ENCODE measurements around the gene CHRDL1. TPM values are rescaled to one million over a fixed set of nuclear protein-coding genes. Genes with fewer than 3 reads are reported as not detected.
"Not testable (repeated sequence)": the region's sequence is repeated elsewhere in the genome, so short reads cannot be mapped to it uniquely, and the experiment has no call there.

Gene CHRDL1, protein sequence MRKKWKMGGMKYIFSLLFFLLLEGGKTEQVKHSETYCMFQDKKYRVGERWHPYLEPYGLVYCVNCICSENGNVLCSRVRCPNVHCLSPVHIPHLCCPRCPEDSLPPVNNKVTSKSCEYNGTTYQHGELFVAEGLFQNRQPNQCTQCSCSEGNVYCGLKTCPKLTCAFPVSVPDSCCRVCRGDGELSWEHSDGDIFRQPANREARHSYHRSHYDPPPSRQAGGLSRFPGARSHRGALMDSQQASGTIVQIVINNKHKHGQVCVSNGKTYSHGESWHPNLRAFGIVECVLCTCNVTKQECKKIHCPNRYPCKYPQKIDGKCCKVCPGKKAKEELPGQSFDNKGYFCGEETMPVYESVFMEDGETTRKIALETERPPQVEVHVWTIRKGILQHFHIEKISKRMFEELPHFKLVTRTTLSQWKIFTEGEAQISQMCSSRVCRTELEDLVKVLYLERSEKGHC
- 2.2 and 2.7 TPM in 2 replicates for total RNA-seq (2014; rRNA removed; shearing (Covaris generic))

DNA sequence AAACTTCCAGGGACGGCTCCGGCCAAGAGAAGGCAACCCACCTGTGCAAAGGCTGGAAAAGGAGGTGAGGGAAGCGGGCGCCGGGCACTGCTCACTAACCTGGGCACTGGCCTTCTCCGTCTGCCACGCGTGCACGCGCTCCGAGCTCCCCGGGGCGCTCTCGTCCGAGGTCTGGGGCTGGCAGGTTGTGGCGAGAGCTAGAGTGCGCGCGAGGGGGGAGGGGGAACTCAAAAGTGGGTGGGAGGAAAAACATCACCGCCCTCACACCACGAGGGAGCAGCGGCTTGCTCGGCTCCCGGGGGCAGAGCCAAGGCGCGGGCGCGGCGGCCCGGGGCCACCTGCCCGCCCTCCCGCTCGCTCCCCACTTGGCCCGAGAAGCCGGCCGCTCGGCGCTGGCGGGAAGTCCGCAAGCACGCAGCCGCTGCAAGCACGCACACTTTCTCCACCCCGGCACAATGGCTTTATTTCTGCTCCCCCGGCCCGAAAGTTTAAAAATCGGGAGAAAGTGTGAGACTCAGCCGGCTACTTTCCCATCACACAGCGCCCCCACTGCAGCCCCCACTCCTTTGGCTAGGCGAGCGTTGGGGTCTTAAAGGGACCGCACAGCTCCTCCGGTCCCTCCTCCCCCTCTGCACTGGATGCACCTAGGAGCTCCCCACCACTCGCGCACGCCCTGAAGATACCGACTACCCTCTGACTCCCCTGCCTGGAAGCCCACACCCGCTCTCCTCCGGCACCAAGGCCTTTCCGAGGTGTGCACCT is at the start of gene CHRDL1:
CHRDL1 (minus strand) TSS at position 173 of the 762 bp plus-strand sequence. CDS start 3,636 bp downstream, outside the sequence.
- Histone ChIP-seq H3K9me3 (replicated peaks) (no peaks in the 10 kb centered on the region), H3K4me3 (peak within 1 kb of the TSS; percentile 46), H3K4me1 (no peaks in the 10 kb centered on the region), H3K36me3 (no peaks in the 10 kb centered on the region), H3K27ac (no peak within 1 kb of the TSS), H3K27me3 (no peaks in the 10 kb centered on the region)
- DNase-seq = peak in 1 of 2 experiments; percentile 11

DNA sequence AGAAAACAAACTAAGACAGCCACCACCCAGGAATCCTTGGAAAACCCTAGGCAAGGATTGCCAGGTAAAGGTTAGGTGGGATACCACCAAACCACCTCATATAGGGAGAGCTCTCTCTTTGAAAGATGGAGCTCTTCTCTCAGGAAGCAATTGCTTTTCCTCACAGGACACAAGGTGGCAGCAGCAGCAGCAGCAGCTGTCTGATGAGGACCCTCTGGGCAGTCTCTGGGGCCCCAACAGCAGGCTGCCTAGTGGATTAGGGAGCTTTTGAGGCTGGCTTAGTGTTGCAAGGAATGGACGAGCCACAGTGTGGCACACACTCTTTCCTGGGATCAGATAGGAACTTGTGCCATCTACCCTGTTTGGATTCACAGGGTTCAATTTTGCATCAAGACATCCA is 41.4 kb upstream of the CHRDL1 start:
- H3K4me1 ChIP-seq = 0 out of 2 replicates have a peak, but pooled peaks cover 3% of the 10 kb centered on the region
- H3K27me3 ChIP-seq = no peaks in the 10 kb centered on the region
- no peak overlapping the region for H3K27ac ChIP-seq
- peak; percentile 67 to 82 for DNase-seq
- H3K36me3 ChIP-seq = no peaks in the 10 kb centered on the region
- no peaks in the 10 kb centered on the region for H3K9me3 ChIP-seq (replicated peaks)
- H3K4me3 ChIP-seq = no peak overlapping the region

DNA sequence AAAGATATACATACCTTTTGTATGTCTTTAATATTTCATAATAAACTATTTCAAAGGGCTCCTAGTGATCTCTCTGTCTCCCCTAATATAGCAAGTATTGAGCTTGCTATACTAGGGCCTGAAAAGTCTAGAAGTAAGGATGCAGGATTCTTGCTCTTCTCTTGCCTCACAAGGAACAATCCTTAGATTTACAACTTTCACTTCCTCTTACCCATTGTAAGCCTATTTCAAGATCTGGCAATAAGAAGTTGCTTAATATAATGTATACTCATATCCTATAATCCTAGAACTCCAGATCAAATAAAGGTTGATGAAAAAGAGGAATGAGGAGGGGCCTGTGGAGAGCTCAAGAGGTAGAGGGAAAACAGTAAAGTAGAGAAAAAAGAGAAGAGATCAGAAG is 40.8 kb upstream of the CHRDL1 start:
- H3K4me3 ChIP-seq = no peak overlapping the region
- no peaks in the 10 kb centered on the region for H3K9me3 ChIP-seq (replicated peaks)
- H3K4me1 ChIP-seq = 0 out of 2 replicates have a peak, but pooled peaks cover 3% of the 10 kb centered on the region
- H3K36me3 ChIP-seq = no peaks in the 10 kb centered on the region
- H3K27ac ChIP-seq = no peak overlapping the region
- no peak for DNase-seq
- H3K27me3 ChIP-seq = no peaks in the 10 kb centered on the region

DNA sequence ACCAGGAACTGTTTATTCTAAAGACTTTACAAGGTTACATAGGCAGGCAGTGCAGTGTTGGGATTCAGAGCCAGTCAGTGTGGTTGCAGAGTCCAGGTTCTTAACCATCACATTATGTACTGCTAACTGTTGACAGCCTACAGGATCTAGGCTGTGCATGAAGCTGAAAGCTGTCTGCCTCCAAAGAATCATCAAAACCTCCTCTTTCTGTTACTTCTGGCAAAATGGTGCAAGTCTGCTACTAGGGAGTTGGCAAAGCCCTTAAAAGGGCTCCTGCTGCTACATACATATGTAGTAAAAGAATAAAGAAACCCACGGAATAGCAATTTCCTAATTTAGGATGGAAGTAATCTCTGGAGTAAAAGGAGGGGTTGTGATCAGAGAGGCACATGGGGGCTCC is 40.4 kb upstream of the CHRDL1 start:
- DNase-seq = no peak
- no peaks in the 10 kb centered on the region for H3K27me3 ChIP-seq
- 0 out of 2 replicates have a peak, but pooled peaks cover 3% of the 10 kb centered on the region for H3K4me1 ChIP-seq
- no peak overlapping the region for H3K4me3 ChIP-seq
- no peaks in the 10 kb centered on the region for H3K36me3 ChIP-seq
- no peaks in the 10 kb centered on the region for H3K9me3 ChIP-seq (replicated peaks)
- H3K27ac ChIP-seq = no peak overlapping the region

DNA sequence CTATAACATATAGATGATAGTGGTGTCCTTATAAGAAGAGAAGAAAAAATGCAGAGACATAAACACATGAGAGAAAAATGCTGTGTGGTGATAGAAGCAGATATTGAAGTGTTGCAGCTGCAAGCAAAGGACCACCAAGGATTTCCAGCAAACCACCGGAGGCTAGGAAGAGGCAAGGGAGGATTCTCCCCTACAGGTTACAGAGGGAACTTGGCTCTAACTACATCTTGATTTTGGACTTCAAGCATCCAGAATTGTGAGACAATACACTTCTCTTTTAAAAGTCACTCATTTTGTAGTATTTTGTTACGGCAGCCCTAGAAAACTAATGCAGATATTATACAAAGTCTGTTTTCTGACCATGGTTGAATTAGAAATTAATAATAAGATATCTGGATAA is 30.4 kb upstream of the CHRDL1 start:
- H3K9me3 ChIP-seq (replicated peaks) = no peaks in the 10 kb centered on the region
- no peak for DNase-seq
- H3K4me1 ChIP-seq = no peaks in the 10 kb centered on the region
- H3K27me3 ChIP-seq = no peaks in the 10 kb centered on the region
- H3K4me3 ChIP-seq = no peak overlapping the region
- no peaks in the 10 kb centered on the region for H3K36me3 ChIP-seq
- no peak overlapping the region for H3K27ac ChIP-seq

DNA sequence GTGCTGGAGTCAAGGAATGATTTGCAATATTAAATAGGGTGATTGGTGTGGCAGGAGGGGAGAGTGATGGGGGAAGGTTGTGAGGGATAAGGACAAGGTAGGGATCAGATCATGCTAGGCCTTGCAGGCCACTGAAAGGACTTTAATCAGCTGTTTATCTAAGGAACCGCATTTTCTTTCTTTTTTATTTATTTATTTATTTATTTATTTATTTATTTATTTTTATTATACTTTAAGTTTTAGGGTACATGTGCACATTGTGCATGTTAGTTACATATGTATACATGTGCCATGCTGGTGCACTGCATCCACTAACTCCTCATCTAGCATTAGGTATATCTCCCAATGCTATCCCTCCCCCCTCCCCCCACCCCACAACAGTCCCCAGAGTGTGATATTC is 20.9 kb upstream of the CHRDL1 start:
- H3K9me3 ChIP-seq (replicated peaks); H3K36me3 ChIP-seq; H3K4me1 ChIP-seq; H3K27me3 ChIP-seq; H3K4me3 ChIP-seq; DNase-seq; H3K27ac ChIP-seq: not testable (repeated sequence)

DNA sequence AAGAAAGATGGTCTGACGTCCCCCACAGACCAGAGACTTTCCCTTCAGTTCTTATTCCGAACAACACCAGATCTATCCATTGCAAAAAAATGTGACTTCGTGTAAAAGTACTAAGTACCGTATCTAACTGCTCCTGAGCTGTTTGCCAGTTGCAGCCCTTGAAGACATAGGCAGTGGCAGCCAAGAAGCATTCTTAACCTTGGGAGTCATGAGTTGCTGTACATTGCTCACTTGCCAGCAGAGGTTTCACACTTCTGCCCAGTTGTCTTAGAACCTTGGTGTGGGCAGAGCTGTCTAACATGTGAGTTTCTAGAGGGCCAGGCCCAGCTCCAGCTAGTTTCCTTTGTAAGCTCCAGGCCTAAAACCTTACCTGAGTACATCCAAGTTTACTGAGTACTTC is 10.5 kb upstream of the CHRDL1 start:
- Histone ChIP-seq H3K4me1 (peaks cover 2% of the 10 kb centered on the region; the same call in 1 of the 2 replicates), H3K27me3 (no peaks in the 10 kb centered on the region), H3K9me3 (replicated peaks) (no peaks in the 10 kb centered on the region), H3K36me3 (no peaks in the 10 kb centered on the region), H3K27ac (no peak overlapping the region), H3K4me3 (no peak overlapping the region)
- no peak for DNase-seq

DNA sequence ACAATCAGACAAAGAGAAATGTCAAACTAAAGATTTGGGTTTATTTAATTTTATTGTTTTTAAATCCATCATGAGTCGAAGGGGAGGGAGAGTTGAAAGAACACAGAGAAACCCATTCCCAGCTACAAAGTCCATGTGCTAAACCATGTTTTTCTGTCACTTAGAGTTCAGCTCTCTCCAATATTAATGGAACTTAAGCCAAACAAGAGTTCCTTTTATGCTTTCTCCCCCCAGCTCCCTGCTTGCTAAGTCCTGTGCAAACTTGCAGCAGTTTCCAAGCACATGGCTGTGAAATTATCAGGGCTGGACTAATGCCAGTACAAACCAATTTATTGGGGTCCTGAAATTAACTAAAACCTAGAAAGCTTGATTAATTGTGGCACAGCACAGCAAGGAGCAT is 9.7 kb upstream of the CHRDL1 start:
- Histone ChIP-seq H3K27ac (no peak overlapping the region), H3K4me1 (no peaks in the 10 kb centered on the region), H3K27me3 (no peaks in the 10 kb centered on the region), H3K4me3 (no peak overlapping the region), H3K36me3 (no peaks in the 10 kb centered on the region), H3K9me3 (replicated peaks) (no peaks in the 10 kb centered on the region)
- peak in 1 of 2 experiments; percentile 33 for DNase-seq

DNA sequence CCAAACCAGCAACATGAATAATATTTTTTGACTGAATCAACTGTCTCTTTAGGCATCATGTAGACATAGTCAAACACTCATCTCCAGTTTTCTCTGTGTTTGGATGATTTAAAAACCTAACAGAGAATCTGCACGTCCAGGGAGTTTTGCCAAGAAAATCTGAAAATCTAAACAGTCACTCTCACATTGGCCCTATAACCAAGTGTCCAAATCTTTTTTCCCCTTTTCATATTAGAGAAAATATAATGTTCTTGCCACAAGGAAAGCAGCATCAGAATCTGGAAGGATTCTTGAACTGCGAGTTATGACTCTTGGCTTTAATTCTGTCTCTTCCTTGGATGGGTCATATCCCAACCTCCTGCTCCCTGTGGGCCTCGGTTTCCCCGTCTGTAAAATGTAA is 8.8 kb upstream of the CHRDL1 start:
- Histone ChIP-seq H3K4me3 (no peak overlapping the region), H3K27ac (no peak overlapping the region), H3K9me3 (replicated peaks) (no peaks in the 10 kb centered on the region), H3K36me3 (no peaks in the 10 kb centered on the region), H3K4me1 (no peaks in the 10 kb centered on the region), H3K27me3 (no peaks in the 10 kb centered on the region)
- DNase-seq = no peak

DNA sequence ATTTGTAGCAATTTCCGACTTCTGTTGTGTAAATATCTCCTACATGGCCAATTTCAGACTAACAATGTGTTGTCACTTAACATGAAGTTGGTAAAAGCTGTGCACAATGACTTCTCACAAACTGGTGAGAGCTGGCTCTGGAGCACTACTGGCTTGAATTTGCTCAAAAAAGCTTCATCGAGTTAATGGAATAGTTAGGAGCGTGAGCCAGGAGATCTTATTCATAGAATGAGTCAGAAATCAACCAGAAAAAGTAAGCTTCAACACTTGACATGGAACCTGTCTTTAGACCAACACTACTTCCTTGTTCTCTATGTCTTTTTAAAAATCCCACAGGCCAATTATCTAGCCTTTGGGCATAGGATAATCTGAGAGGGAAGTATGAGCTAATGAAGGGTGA is 7.9 kb upstream of the CHRDL1 start:
- Histone ChIP-seq H3K9me3 (replicated peaks) (no peaks in the 10 kb centered on the region), H3K4me3 (no peak overlapping the region), H3K4me1 (no peaks in the 10 kb centered on the region), H3K36me3 (no peaks in the 10 kb centered on the region), H3K27me3 (no peaks in the 10 kb centered on the region), H3K27ac (no peak overlapping the region)
- DNase-seq = no peak

DNA sequence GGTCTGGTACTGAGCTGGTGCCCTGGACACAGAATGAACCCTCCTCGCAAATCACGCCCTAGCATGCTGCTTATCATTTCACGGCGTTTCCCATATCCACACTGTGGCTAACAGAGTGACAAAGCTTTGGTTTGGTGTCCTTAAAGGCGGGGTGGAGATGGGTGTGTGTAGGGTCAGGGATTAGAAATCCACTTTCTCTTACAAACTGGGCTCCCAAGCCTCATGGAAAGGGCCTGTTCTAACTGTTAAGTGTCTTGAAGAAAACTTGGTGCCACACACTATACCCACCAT is 735 bp upstream of the CHRDL1 start:
- Histone ChIP-seq H3K4me3 (peak overlapping the region; percentile 46), H3K4me1 (no peaks in the 10 kb centered on the region), H3K9me3 (replicated peaks) (no peaks in the 10 kb centered on the region), H3K36me3 (no peaks in the 10 kb centered on the region), H3K27ac (no peak overlapping the region), H3K27me3 (no peaks in the 10 kb centered on the region)
- no peak for DNase-seq

DNA sequence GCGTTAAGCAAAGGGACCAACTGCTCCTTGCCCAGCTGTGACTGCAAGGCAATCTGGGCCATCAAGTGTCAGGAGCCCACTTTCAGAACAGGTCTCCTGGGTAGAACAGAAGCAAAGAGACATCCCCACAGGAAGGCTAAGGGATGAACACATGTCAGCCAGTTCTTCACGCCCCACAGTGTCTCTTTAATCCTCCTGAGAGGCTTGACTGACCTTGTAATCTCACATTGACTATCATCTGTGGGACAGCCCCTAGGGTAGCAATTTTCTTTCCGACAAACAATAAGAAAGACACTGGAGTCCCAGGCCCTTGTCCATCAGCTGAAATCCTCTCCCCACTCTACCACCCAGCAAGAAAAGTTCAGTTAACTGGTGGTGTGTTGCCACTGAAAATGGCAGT is 1.0 kb downstream of the CHRDL1 start:
- H3K27me3 ChIP-seq = no peaks in the 10 kb centered on the region
- no peak for DNase-seq
- H3K9me3 ChIP-seq (replicated peaks) = no peaks in the 10 kb centered on the region
- H3K4me3 ChIP-seq = no peak overlapping the region
- no peaks in the 10 kb centered on the region for H3K4me1 ChIP-seq
- H3K36me3 ChIP-seq = no peaks in the 10 kb centered on the region
- H3K27ac ChIP-seq = no peak overlapping the region

DNA sequence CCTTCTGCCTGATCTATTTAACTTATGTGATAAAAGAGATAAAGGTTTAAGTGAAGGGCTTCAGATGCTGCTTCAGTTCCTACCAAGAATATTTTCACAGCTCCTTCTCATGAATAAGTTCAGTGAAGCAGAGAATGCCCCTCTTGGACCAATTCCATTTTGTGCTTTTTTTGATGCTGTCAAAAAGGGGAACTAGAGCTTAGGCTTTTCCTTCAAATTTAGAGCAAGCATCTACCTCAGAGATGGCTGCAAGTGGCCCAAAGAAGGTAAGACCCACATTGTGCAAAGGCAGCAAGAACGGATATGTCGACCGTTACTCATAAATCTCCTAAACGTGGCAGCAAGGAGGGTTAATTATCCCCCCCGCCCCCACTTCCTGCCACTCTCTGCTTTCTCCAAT is 4.5 kb downstream of the CHRDL1 start:
- no peak overlapping the region for H3K4me3 ChIP-seq
- no peaks in the 10 kb centered on the region for H3K4me1 ChIP-seq
- DNase-seq = no peak

DNA sequence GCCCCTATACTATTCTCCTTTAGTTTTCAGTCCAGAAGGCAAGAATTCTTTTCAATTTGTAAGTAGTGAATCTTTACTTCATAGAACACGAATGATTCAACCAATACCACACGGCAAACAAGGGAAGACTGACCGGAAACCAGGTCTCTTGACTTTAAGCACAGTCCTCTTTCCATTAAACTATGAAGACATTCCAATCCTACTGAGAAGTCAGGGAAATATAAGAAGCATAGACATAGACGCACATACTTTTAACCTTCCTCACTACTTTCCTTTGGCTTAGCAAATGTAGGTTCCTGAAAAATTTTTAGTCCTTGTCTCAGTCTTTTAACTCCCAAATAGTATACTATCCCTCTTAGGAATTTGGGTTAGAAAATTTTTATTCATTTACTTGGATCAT is 9.1 kb downstream of the CHRDL1 start:
- H3K9me3 ChIP-seq (replicated peaks) = no peaks in the 10 kb centered on the region
- no peaks in the 10 kb centered on the region for H3K27me3 ChIP-seq
- no peak overlapping the region for H3K4me3 ChIP-seq
- no peaks in the 10 kb centered on the region for H3K4me1 ChIP-seq
- H3K36me3 ChIP-seq = no peaks in the 10 kb centered on the region
- no peak overlapping the region for H3K27ac ChIP-seq
- no peak for DNase-seq

More for the DNA sequence above, 4.5 kb downstream of the CHRDL1 start:
- Histone ChIP-seq H3K36me3 (no peaks in the 10 kb centered on the region), H3K27ac (no peak overlapping the region), H3K9me3 (replicated peaks) (no peaks in the 10 kb centered on the region), H3K27me3 (no peaks in the 10 kb centered on the region)

DNA sequence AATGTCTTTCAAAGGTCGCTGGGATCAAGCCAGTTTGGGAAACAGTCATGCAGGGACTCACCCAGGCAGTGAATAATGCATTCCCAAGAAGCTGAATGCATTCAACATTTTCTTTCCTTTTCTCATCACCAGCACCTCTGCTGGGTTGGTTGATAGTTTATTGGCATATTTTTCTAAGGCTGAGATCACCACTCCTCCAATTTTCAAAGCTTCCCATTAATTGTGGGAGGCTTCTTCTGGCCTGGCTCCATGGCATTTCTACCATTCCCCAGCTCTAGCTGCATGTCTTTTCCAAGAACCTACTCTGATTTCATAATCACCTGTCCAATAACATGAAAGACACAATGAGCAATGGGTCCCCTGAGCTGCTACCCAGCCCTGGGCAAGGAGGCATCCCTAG is 35.8 kb downstream of the CHRDL1 start:
- no peak for DNase-seq
- Histone ChIP-seq H3K27ac (no peak overlapping the region), H3K4me3 (no peak overlapping the region), H3K27me3 (no peaks in the 10 kb centered on the region), H3K9me3 (replicated peaks) (0 out of 2 replicates have a peak, but pooled peaks cover 3% of the 10 kb centered on the region), H3K4me1 (no peaks in the 10 kb centered on the region; the same call in 1 of the 2 replicates), H3K36me3 (no peaks in the 10 kb centered on the region)
